ENCODE data around the gene FOXP1. TPM values are rescaled to one million over a fixed set of nuclear protein-coding genes. Genes with fewer than 3 reads are reported as not detected.

FOXP1 gene
- total and polyA plus RNA-seq, 2 of the 8 experiments (the other 6 are each of a cell fraction or from before 2014, with no cell fraction given) = 13.9 to 25.4 TPM

DNA sequence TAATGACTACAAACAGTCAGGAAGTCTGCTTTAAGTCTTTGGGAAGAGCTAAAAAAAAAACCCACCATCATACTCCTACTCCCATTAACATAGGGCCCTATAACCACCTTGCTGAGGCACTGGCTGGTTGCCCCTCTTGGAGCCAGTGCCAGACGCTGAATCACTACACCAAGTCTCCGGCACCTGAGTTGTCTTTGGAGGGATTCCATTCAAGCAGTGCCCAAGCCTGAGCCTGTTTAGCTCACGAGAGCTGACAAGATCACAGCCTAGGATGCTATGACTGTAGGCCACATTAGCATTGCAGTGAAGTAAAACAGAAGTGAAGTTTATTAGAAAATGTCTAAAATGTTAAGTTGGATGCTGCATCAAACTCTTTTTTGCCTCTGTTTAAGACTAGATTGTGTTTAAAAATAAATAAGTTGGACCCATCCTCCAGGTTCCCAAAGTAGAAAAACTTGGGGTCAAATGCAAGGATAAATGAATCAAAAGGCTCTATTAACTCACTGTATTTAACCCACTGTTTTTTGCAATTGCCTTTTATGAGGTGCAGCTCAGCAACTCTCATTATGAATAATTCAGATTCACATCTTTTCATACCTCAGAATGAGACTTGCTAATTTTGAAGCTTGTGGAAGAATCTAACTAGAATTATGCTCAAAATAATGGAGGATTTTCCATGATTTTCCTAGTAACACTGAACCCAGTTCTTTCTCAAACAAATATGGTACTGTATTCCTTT lies 461.9 kb downstream of the FOXP1 start:
- no peak for DNase-seq (ENCODE audit: low read depth in 1 of 2, low spot score in 2 of 2)
- H2BK120ac ChIP-seq (replicated peaks; ENCODE audit: low read depth, low read length) = no peak overlapping the region
- H4K5ac ChIP-seq (ENCODE audit: insufficient read length, low read depth, low read length) = no peak overlapping the region
- H3K9me3 ChIP-seq (ENCODE audit: insufficient read depth in 2 of 2, low read depth in 1 of 2, low read length in 1 of 2) = no peaks in the 10 kb centered on the region
- H4K8ac ChIP-seq (ENCODE audit: extremely low read depth, insufficient read depth, low read length) = no peak overlapping the region
- no peak overlapping the region for H2AK5ac ChIP-seq (ENCODE audit: low read depth, low read length)
- no peaks in the 10 kb centered on the region for H3K27me3 ChIP-seq (replicated peaks in 1 of 4; ENCODE audit: control insufficient read depth in 3 of 4, extremely low read depth in 1 of 4, insufficient read depth in 3 of 4, low read length in 3 of 4)
- WGBS, 2 experiments (ENCODE audit: extremely low coverage in 1 of 2, insufficient coverage in 1 of 2, insufficient read length in 1 of 2, insufficient replicate concordance in 2 of 2, low coverage in 1 of 2, low lambda C conversion rate in 2 of 2, missing lambda C conversion rate in 1 of 2) = 82% methylated on average over 3 of the region's 3 CpGs; no CpG with 5 or more reads in 1 of the 2 experiments
- no peak overlapping the region for H2BK12ac ChIP-seq (ENCODE audit: low read depth, low read length)
- no peak overlapping the region for H3K27ac ChIP-seq (ENCODE audit: low read depth, low read length)
- no peak overlapping the region for H3K4ac ChIP-seq (replicated peaks; ENCODE audit: insufficient read length, low read depth, low read length)
- no peak overlapping the region for H3K14ac ChIP-seq (ENCODE audit: insufficient read length)
- H2BK5ac ChIP-seq (ENCODE audit: low read depth, low read length) = no peak overlapping the region
- no peak overlapping the region for H2AFZ ChIP-seq (ENCODE audit: low read length)
- H3K4me2 ChIP-seq (ENCODE audit: insufficient read depth in 1 of 2, low read depth in 2 of 2, low read length in 2 of 2) = no peak overlapping the region
- H3K79me1 ChIP-seq (ENCODE audit: low read depth, low read length) = no peaks in the 10 kb centered on the region
- H4K91ac ChIP-seq (replicated peaks; ENCODE audit: insufficient read length, low read length) = no peak overlapping the region
- no peaks in the 10 kb centered on the region; a peak in 1 of 8 replicates for H3K36me3 ChIP-seq (ENCODE audit: control insufficient read depth in 2 of 4, insufficient read depth in 4 of 4, low read length in 3 of 4)
- H2BK15ac ChIP-seq (ENCODE audit: low read length) = no peak overlapping the region
- H3K18ac ChIP-seq (ENCODE audit: extremely low read depth, low read length) = no peak overlapping the region
- H3K56ac ChIP-seq (replicated peaks; ENCODE audit: insufficient read length, low read depth, low read length) = no peak overlapping the region
- no peaks in the 10 kb centered on the region for H4K20me1 ChIP-seq (replicated peaks in 1 of 2; ENCODE audit: control insufficient read depth in 1 of 2, insufficient read depth in 2 of 2, low read length in 2 of 2)
- no peak overlapping the region for H3K9ac ChIP-seq (replicated peaks in 1 of 4; ENCODE audit: extremely low read depth in 1 of 4, low read depth in 3 of 4, low read length in 3 of 4)
- no peaks in the 10 kb centered on the region; a peak in 1 of 4 replicates for H3K79me2 ChIP-seq (ENCODE audit: control insufficient read depth in 1 of 2, insufficient read depth in 2 of 2, low read length in 2 of 2)
- no peak overlapping the region for H3K4me3 ChIP-seq (ENCODE audit: extremely low read depth in 1 of 4, insufficient read depth in 2 of 4, low read depth in 3 of 4, low read length in 4 of 4)
- TF ChIP-seq SP4 (IDR thresholded peaks at IDR 0.05; ENCODE audit: low read length) (no peak), SP2 (IDR thresholded peaks at IDR 0.05; ENCODE audit: low read length) (no peak), CBX8 (IDR thresholded peaks at IDR 0.05; ENCODE audit: borderline replicate concordance, low read depth, low read length) (no peak), RFX5 (IDR thresholded peaks at IDR 0.05; ENCODE audit: borderline replicate concordance, low read depth, low read length) (no peak), ATF2 (IDR thresholded peaks at IDR 0.05; ENCODE audit: low read length) (no peak), SAP30 (IDR thresholded peaks at IDR 0.05; ENCODE audit: insufficient read depth, insufficient replicate concordance, low read length) (no peak), JUN (IDR thresholded peaks at IDR 0.05; ENCODE audit: low read depth, low read length) (no peak), TAF7 (optimal IDR thresholded peaks at IDR 0.05; ENCODE audit: borderline replicate concordance, low read depth, low read length) (no peak)
- CTCF ChIA-PET (ENCODE audit: partially characterized antibody) = interaction anchor here (0.7 kb wide), 1 partner anchor 178 kb away, joined by 3 read pairs; no protein-coding TSS in a partner anchor
- H2BK20ac ChIP-seq (ENCODE audit: low read length) = no peak overlapping the region
- FAIRE-seq = no peak
- POLR2A ChIA-PET (ENCODE audit: partially characterized antibody) = no interaction called here
- no peak overlapping the region for H3K23ac ChIP-seq (ENCODE audit: insufficient read length)
- no peaks in the 10 kb centered on the region for H3K23me2 ChIP-seq (ENCODE audit: low read depth, low read length)
- H3K4me1 ChIP-seq (replicated peaks in 1 of 4; ENCODE audit: control insufficient read depth in 3 of 4, insufficient read depth in 4 of 4, low read length in 3 of 4) = peaks cover 0 to 5% (median 2%) of the 10 kb centered on the region in 4 experiments; a peak in 2 of 7 replicates

All from H1 (cell line).